Kidney (tissue), 14 donors: ENCODE measurements around the gene PRAMEF17. TPM values are rescaled to one million over a fixed set of nuclear protein-coding genes. Genes with fewer than 3 reads are reported as not detected.
A peak's percentile ranks its signal among the peaks of the same experiment; 100 is the strongest.
"Not testable (repeated sequence)": the region's sequence is repeated elsewhere in the genome, so short reads cannot be mapped to it uniquely, and the experiment has no call there.

ENCODE experiments used
- DNase-seq, 5 donors: peaks; one replicate each; pipeline ENCODE4 v3.0.0-alpha.2; 2013 to 2020
- FAIRE-seq: peaks from 2 replicates; lab custom pipeline; 2012; peaks lifted over from hg19 to GRCh38; lab: Jason Lieb, UNC
- H3K27ac ChIP-seq, 2 donors: one replicate each; pipeline ENCODE4 v1.7.0; 2013; ENCODE audit warnings: low read depth in 2 of 2, low read length in 2 of 2, inconsistent platforms in 1 of 2
- H3K27me3 ChIP-seq: one replicate; pipeline ENCODE4 v1.7.1; 2013; ENCODE audit warnings: low read length, inconsistent platforms; ENCODE audit not compliant: control insufficient read depth, insufficient read depth
- H3K36me3 ChIP-seq, 3 donors: one replicate each; pipeline versions ENCODE4 v1.7.0 to v1.7.1; 2013; ENCODE audit warnings: low read length in 3 of 3, control low read depth in 1 of 3, inconsistent platforms in 1 of 3; ENCODE audit not compliant: insufficient read depth in 3 of 3, control insufficient read depth in 2 of 3
- H3K4me1 ChIP-seq, 3 donors: one replicate each; pipeline versions ENCODE4 v1.7.0 to v1.7.1; 2013; ENCODE audit warnings: low read length in 3 of 3, inconsistent platforms in 1 of 3, low read depth in 1 of 3; ENCODE audit not compliant: control insufficient read depth in 2 of 3, insufficient read depth in 2 of 3
- H3K4me3 ChIP-seq, 3 donors: one replicate each; pipeline versions ENCODE4 v1.7.0 to v1.8.1; 2013; ENCODE audit warnings: low read length in 3 of 3, control low read depth in 1 of 3, inconsistent platforms in 1 of 3
- H3K9ac ChIP-seq, 3 donors: one replicate each; pipeline versions ENCODE4 v1.7.0 to v1.7.1; 2013; ENCODE audit warnings: low read length in 3 of 3, control low read depth in 1 of 3, inconsistent platforms in 1 of 3
- H3K9me3 ChIP-seq, 3 donors: one replicate each; pipeline versions ENCODE4 v1.7.0 to v1.7.1; 2013; ENCODE audit warnings: low read length in 3 of 3, control low read depth in 1 of 3, inconsistent platforms in 1 of 3; ENCODE audit not compliant: control insufficient read depth in 2 of 3, insufficient read depth in 1 of 3
- CTCF ChIP-seq: IDR thresholded peaks from 3 replicates; pipeline ENCODE4 v1.5.1; 2012; ENCODE audit warnings: mild to moderate bottlenecking, moderate library complexity, borderline replicate concordance; ENCODE audit not compliant: insufficient read depth; ENCODE audit errors: extremely low read depth
- intact Hi-C: fragments of 100-400 bp; cut with DNase I; formaldehyde crosslinking; loops from one replicate; pipeline ENCODE4 v1.11.1; 2022
- polyA plus RNA-seq: library from polyadenylated mRNA; stranded (reverse); fragments of 350-450 nt; fragmentation: Illumina TruSeq; extraction: RNeasy Lipid Tissue Mini Kit (QIAGEN cat#74804); gene quantifications from one replicate; pipeline ENCODE4 v1.2.3, GENCODE V29; 2014; ENCODE audit warnings: low read depth, low replicate concordance; ENCODE audit not compliant: insufficient read depth
- total RNA-seq: library from RNA; stranded (reverse); fragmentation: NEBNext Ultra II Directional; extraction: Animal tissue kit (Norgen Biotek cat#: 25700); gene quantifications from one replicate; pipeline ENCODE4 v1.2.1, GENCODE V29; 2021
- donor health status: control.
- donor health status: control.
- donor health status: control.
- donor health status: control.
- donor health status: control.
- donor health status: DM: yes; HTN: yes; CAD: no.
- donor health status: Normal renal cell carcinoma (clear cell type).

PRAMEF17 gene
- total and polyA plus RNA-seq, 2 donors from 2014 or later = not detected

- no peak overlapping the region for H3K9ac ChIP-seq
- H3K36me3 ChIP-seq = no peaks in the 10 kb centered on the region
- intact Hi-C loops = no loop called here
- FAIRE-seq (no peak), DNase-seq (peak in 2 of 5 donors; percentile 14 to 28)
- H3K27me3 ChIP-seq = no peaks in the 10 kb centered on the region
- no peak for TF ChIP-seq CTCF
- H3K4me3 ChIP-seq = no peak overlapping the region
- H3K27ac ChIP-seq = no peak overlapping the region
- no peaks in the 10 kb centered on the region for H3K4me1 ChIP-seq
- H3K9me3 ChIP-seq = no peaks in the 10 kb centered on the region
These were observed 46.0 kb downstream of the PRAMEF17 start for GRCh38 chr1:13435458-13435857.

GRCh38 chr1:13439104-13439783 lies 49.8 kb downstream of the PRAMEF17 start:
- intact Hi-C loops, H3K4me3 ChIP-seq, H3K27me3 ChIP-seq, H3K9me3 ChIP-seq, H3K4me1 ChIP-seq, H3K36me3 ChIP-seq, DNase-seq, FAIRE-seq, H3K27ac ChIP-seq, H3K9ac ChIP-seq: not testable (repeated sequence)

Other genes with a start within 250 kb of the PRAMEF17 start
- not detected for gene PRAMEF26, start 233.6 kb upstream of the PRAMEF17 start, total RNA-seq
- not detected for gene PRAMEF26, start 233.6 kb upstream of the PRAMEF17 start, polyA plus RNA-seq
- gene HNRNPCL4, start 224.0 kb upstream of the PRAMEF17 start, total RNA-seq = not detected
- not detected for gene HNRNPCL4, start 224.0 kb upstream of the PRAMEF17 start, polyA plus RNA-seq
- not detected for gene PRAMEF9, start 217.8 kb upstream of the PRAMEF17 start, total RNA-seq
- not detected for gene PRAMEF9, start 217.8 kb upstream of the PRAMEF17 start, polyA plus RNA-seq
- not detected for gene PRAMEF13, start 188.2 kb upstream of the PRAMEF17 start, total RNA-seq
- not detected for gene PRAMEF13, start 188.2 kb upstream of the PRAMEF17 start, polyA plus RNA-seq
- not detected for gene PRAMEF18, start 163.5 kb upstream of the PRAMEF17 start, total RNA-seq
- gene PRAMEF18, start 163.5 kb upstream of the PRAMEF17 start, polyA plus RNA-seq = not detected
- not detected for gene PRAMEF5, start 135.4 kb upstream of the PRAMEF17 start, total RNA-seq
- not detected for gene PRAMEF5, start 135.4 kb upstream of the PRAMEF17 start, polyA plus RNA-seq
- gene PRAMEF8, start 104.5 kb upstream of the PRAMEF17 start, total RNA-seq = not detected
- not detected for gene PRAMEF8, start 104.5 kb upstream of the PRAMEF17 start, polyA plus RNA-seq
- gene PRAMEF33, start 86.1 kb upstream of the PRAMEF17 start, total RNA-seq = not detected
- not detected for gene PRAMEF33, start 86.1 kb upstream of the PRAMEF17 start, polyA plus RNA-seq
- gene PRAMEF15, start 74.1 kb upstream of the PRAMEF17 start, total RNA-seq = not detected
- not detected for gene PRAMEF15, start 74.1 kb upstream of the PRAMEF17 start, polyA plus RNA-seq
- gene PRAMEF14, start 42.5 kb upstream of the PRAMEF17 start, total RNA-seq = not detected
- gene PRAMEF14, start 42.5 kb upstream of the PRAMEF17 start, polyA plus RNA-seq = not detected
- not detected for gene PRAMEF19, start 17.7 kb upstream of the PRAMEF17 start, total RNA-seq
- not detected for gene PRAMEF19, start 17.7 kb upstream of the PRAMEF17 start, polyA plus RNA-seq
- gene PRAMEF20, start 20.8 kb downstream of the PRAMEF17 start, total RNA-seq = not detected
- gene PRAMEF20, start 20.8 kb downstream of the PRAMEF17 start, polyA plus RNA-seq = not detected
- not detected for gene LRRC38, start 124.4 kb downstream of the PRAMEF17 start, total RNA-seq
- not detected for gene LRRC38, start 124.4 kb downstream of the PRAMEF17 start, polyA plus RNA-seq
- gene PDPN, start 194.2 kb downstream of the PRAMEF17 start, total RNA-seq = 4.6 TPM
- 7.4 TPM for gene PDPN, start 194.2 kb downstream of the PRAMEF17 start, polyA plus RNA-seq